Progenitor cell of endocrine pancreas (in vitro differentiated cells): ENCODE data around the gene CYB561D2. TPM values are rescaled to one million over a fixed set of nuclear protein-coding genes. Genes with fewer than 3 reads are reported as not detected.
A peak's percentile ranks its signal among the peaks of the same experiment; 100 is the strongest.

ENCODE experiments used
- DNase-seq: peaks from one replicate; pipeline ENCODE4 v3.0.0; 2021; ENCODE audit warnings: low spot score; ENCODE audit not compliant: unreplicated experiment
- H3K27ac Mint-ChIP-seq: 2 replicates; pipeline ENCODE4 v1.8.0; 2021; ENCODE audit warnings: mild to moderate bottlenecking, moderate library complexity, mixed read lengths
- H3K27me3 Mint-ChIP-seq: 2 replicates; pipeline ENCODE4 v1.8.0; 2021; ENCODE audit warnings: mixed read lengths
- H3K36me3 Mint-ChIP-seq: 2 replicates; pipeline ENCODE4 v1.8.0; 2022; ENCODE audit warnings: mixed read lengths; ENCODE audit not compliant: insufficient read depth
- H3K4me1 Mint-ChIP-seq: 2 replicates; pipeline ENCODE4 v1.8.0; 2021; ENCODE audit warnings: low read depth, mixed read lengths
- H3K4me3 Mint-ChIP-seq: 2 replicates; pipeline ENCODE4 v1.8.0; 2021; ENCODE audit warnings: low read depth, mild to moderate bottlenecking, moderate library complexity, mixed read lengths
- H3K9me3 Mint-ChIP-seq: 2 replicates; pipeline ENCODE4 v1.8.0; 2021; ENCODE audit warnings: low read depth, mixed read lengths
- CTCF ChIP-seq: fragments of 200-600 bp; sonication (generic); IDR thresholded peaks from one replicate; pipeline ENCODE4 v1.5.0; 2021; ENCODE audit warnings: antibody characterized with exemption, mild to moderate bottlenecking; ENCODE audit not compliant: unreplicated experiment
- total RNA-seq: library from RNA; stranded (reverse); gene quantifications from 2 replicates; pipeline ENCODE4 v1.2.1, GENCODE V29; 2021

Gene CYB561D2
- total RNA-seq, 1 donor from 2014 or later, result 19.2 TPM

- DNase-seq, result peak; percentile 96
- H3K4me1 Mint-ChIP-seq, result peaks cover 15% of the 10 kb centered on the region
- peaks cover 33% of the 10 kb centered on the region for H3K27me3 Mint-ChIP-seq
- H3K36me3 Mint-ChIP-seq, result no peaks in the 10 kb centered on the region
- peak overlapping the region; percentile 99 for H3K27ac Mint-ChIP-seq
- no peaks in the 10 kb centered on the region for H3K9me3 Mint-ChIP-seq
- peak overlapping the region; percentile 93 for H3K4me3 Mint-ChIP-seq
- TF ChIP-seq CTCF, result no peak
These were observed 13.3 kb upstream of the CYB561D2 start for GRCh38 chr3:50337175-50337861.

GRCh38 chr3:50338965-50339364, 11.7 kb upstream of the CYB561D2 start:
- TF ChIP-seq CTCF, result no peak
- H3K36me3 Mint-ChIP-seq, result no peaks in the 10 kb centered on the region
- H3K27ac Mint-ChIP-seq, result no peak overlapping the region
- H3K4me1 Mint-ChIP-seq, result peaks cover 15% of the 10 kb centered on the region
- H3K9me3 Mint-ChIP-seq, result no peaks in the 10 kb centered on the region
- H3K27me3 Mint-ChIP-seq, result peaks cover 49% of the 10 kb centered on the region
- DNase-seq, result no peak
- H3K4me3 Mint-ChIP-seq, result peak overlapping the region; percentile 93

GRCh38 chr3:50339485-50340146, 11.0 kb upstream of the CYB561D2 start:
- no peak for DNase-seq
- H3K4me3 Mint-ChIP-seq, result peak overlapping the region; percentile 93
- H3K36me3 Mint-ChIP-seq, result no peaks in the 10 kb centered on the region
- no peak for TF ChIP-seq CTCF
- peaks cover 54% of the 10 kb centered on the region for H3K27me3 Mint-ChIP-seq
- no peaks in the 10 kb centered on the region for H3K9me3 Mint-ChIP-seq
- peaks cover 15% of the 10 kb centered on the region for H3K4me1 Mint-ChIP-seq
- no peak overlapping the region for H3K27ac Mint-ChIP-seq

GRCh38 chr3:50340147-50340447, 10.6 kb upstream of the CYB561D2 start:
- Mint-ChIP-seq H3K27me3 (peaks cover 58% of the 10 kb centered on the region), H3K4me3 (no peak overlapping the region), H3K9me3 (no peaks in the 10 kb centered on the region), H3K27ac (no peak overlapping the region), H3K4me1 (peaks cover 15% of the 10 kb centered on the region), H3K36me3 (no peaks in the 10 kb centered on the region)
- DNase-seq, result no peak
- TF ChIP-seq CTCF, result no peak

- peak within 1 kb of the TSS; percentile 93 for H3K4me3 Mint-ChIP-seq
- H3K27me3 Mint-ChIP-seq, result peaks cover 59% of the 10 kb centered on the region
- H3K9me3 Mint-ChIP-seq, result no peaks in the 10 kb centered on the region
- H3K36me3 Mint-ChIP-seq, result no peaks in the 10 kb centered on the region
- DNase-seq, result no peak
- peaks cover 15% of the 10 kb centered on the region for H3K4me1 Mint-ChIP-seq
- no peak for TF ChIP-seq CTCF
- no peak within 1 kb of the TSS for H3K27ac Mint-ChIP-seq
These were observed 10.0 kb upstream of the CYB561D2 start, which contains the start of gene RASSF1 for GRCh38 chr3:50340448-50341329. TSS of gene RASSF1 (minus strand) at chr3:50340836. CDS start at chr3:50340805, 31 bp downstream.
